GM18861 (cell line): ENCODE results near the gene INS.
"Not testable (repeated sequence)": the region's sequence is repeated elsewhere in the genome, so short reads cannot be mapped to it uniquely, and the experiment has no call there.

Experiments used
- ATAC-seq: cut with Tn5 transposase; IDR thresholded peaks from one replicate; pipeline ENCODE4 v1.9.1; 2021; ENCODE audit not compliant: unreplicated experiment

INS gene

DNA sequence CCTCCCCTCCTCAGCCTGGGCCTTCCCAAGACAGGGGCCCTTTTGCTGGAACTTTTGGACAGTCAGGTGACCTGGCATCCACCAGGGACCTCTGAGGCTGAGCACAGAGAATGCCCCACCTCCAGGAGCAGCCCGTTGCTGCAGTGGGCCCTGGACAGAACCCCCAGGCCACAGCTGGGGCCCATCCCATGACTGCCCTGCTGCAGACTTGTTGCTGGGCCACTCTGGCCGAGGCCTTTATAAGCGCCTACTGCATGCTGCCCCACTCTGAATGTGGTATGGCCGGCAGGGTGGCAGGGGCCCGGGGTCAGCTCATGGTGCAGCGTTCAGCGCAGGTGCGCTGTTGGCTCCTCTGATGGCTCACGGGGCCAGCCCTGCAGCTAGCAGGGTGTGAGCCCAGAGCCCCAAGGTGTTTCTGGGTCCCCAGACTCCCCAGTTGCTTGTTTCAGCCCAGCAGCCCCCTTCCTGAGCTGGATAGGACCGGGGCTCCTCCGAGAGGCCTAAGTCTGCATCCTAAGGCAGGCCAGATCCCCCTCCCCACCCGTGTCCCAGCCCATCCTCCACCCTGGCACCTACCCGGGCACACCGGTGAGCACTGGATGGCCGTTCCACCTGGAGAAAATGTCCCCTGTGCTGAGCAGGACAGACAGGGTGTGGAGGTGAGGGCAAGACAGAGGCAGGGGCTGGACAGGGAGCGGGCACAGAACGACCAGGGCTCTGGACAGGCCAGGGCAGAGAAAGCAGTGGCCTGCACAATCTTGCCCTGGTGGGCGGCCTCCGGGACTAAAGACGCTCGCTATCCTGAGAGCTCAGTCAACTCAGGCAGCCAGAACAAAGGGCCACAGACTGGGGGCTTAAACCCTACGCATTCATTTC is 38.7 kb upstream of the INS start:
- ATAC-seq = no peak

DNA sequence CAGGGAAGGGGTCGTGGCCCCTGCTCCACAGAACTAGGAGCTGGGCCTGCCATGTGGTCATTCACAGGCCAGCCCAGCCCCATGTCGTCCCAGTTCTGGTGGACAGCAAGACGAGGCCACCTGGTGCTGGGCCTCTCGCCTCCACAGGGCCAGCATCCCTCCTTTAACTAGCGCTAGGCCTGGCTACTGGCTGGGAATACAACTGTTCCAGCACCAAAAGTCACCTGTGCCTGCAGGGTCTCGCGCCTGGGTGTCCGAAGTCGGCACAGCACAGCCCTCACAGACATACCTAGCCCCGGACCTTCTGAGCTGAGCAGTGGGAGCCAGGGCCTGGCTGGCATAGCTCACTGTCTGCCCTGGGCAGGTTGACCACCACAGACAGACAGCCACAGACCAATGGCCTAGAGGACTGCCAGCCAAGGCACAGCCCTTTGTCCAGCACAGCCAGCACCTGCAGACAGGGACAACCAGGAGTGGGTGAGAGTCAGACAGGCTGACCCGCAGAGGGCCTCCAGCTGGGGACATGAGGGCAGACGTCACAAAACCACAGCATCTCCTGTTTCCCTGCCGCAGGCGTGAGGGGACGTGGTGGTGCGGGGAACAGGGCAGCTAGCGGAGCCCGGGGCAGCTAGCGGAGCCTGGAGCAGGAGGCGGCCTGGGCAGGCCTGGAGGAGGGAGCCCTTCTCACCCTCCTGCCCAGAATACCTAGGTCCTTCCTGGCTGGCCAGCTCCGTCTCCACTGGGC is 37.8 kb upstream of the INS start:
- no peak for ATAC-seq

DNA sequence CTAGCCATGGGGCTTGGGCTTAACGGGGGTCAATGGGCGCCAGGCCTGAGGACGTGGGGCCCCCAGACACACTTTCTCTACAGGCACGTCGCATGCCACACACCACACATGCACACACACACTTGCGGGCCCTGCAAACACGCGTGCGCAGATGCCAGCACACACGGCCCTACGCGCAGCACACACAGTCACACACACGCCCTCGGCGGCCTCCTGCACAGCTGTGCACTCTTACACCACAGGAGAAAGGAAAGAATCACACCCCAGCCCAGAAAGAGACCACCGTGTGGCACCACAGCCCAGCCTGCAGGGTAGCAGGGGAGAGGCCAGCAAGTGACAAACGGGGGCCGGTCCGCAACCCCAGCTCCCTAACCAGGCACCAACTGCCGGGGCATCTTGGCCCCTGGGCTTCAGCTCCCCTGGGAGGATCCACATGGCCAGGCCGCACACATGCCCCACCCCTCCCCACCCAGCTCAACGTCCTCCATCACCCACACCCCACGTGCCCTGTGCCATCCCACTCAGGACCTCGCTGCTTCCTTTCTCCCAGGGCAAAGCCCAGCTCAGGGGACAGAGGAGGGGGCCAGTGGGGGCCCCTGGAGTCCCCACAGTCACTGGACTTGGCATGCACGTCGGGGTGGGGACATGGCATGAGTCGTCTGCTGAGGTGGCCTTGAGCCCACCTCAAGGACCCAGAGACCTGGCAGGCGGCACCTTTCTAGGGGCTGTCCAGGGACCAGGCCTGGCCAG is 36.9 kb upstream of the INS start:
- ATAC-seq = no peak

- no peak for ATAC-seq
Observed at GRCh38 chr11:2196970-2197770, 36.2 kb upstream of the INS start.

DNA sequence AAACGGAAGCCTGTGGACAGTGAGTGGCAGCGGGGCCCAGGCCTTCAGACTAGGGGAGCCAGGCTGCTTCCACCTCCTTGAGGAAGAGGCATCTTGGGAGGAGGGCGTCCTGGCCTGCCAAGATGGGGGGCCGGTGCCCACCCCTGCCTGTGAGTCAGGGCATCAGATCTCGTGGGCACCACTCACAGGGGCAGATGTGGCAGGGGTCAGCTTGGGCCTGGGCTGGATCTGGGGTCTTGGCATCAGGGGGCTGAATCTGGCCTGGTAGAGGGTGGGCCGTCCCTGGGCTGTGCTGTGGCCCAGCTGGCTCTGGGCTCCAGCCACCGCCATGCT is 34.7 kb upstream of the INS start:
- no peak for ATAC-seq

DNA sequence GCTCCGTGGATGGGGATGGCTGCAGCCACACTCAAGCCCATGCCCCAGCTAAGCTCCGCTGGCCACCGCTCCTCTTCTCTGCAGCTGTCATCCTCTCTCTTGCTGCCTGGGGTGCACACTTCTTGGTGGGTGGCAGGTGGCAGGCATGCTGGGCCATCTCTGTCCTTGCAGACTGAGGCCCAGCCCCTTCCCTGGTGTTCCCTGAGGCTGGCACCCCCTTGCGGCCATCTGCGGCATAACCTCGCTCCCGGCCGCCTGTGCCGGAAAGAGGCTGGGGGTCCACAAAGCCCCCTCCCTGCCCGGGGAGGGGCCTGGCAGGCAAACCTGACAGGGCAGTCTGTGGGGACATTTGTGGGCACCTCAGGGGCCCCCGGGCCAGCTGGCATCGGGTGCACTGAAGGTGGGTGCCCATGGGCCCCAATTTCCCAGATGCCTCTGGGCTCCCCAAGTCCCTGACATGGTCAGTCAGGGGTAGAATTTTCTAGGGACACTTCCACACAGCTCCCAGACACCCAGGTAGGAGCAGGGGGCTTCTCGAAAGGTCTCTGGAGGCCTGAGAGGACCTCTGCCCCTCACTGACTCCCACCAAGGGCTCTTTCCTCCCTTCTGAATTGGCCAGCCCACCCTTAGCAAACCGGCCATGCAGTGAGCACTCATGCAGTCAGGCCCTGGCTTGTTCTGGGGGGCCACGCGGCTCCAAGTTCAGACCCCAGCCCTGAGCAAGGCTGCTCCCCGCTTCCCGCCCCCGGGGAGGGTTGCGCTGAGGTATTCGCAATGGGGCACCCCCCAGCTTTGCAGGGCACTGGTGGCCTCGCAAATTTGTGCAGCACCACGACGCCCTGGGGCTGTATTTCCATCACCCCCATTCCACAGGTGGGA is 34.1 kb upstream of the INS start:
- ATAC-seq = no peak

DNA sequence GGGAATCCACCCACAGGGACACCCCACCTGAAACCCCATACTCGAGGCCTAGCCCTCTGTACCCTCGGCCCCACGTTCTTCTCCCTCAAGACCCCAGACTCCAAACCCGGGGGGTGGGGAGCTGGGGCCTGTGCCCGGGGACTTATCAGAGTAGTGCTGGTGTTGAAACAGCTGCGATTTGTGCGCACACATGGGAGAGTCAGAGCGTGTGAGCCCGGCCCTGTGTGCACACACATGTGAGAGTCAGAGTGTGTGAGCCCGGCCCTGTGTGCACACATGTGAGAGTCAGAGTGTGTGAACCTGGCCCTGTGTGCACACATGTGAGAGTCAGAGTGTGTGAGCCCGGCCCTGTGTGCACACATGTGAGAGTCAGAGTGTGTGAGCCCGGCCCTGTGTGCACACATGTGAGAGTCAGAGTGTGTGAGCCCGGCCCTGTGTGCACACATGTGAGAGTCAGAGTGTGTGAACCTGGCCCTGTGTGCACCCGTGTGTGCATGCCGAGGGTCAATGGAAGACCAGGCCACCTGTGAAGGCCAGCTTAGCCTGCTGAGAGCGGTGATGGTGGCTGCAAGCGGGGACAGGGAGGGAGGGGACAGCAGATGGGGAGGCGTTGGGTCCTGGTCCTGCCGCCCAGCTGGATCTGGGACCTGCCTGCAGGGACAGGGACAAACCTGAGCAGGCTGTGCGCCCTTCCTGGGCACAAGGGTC is 33.0 kb upstream of the INS start:
- ATAC-seq = not testable (repeated sequence)

DNA sequence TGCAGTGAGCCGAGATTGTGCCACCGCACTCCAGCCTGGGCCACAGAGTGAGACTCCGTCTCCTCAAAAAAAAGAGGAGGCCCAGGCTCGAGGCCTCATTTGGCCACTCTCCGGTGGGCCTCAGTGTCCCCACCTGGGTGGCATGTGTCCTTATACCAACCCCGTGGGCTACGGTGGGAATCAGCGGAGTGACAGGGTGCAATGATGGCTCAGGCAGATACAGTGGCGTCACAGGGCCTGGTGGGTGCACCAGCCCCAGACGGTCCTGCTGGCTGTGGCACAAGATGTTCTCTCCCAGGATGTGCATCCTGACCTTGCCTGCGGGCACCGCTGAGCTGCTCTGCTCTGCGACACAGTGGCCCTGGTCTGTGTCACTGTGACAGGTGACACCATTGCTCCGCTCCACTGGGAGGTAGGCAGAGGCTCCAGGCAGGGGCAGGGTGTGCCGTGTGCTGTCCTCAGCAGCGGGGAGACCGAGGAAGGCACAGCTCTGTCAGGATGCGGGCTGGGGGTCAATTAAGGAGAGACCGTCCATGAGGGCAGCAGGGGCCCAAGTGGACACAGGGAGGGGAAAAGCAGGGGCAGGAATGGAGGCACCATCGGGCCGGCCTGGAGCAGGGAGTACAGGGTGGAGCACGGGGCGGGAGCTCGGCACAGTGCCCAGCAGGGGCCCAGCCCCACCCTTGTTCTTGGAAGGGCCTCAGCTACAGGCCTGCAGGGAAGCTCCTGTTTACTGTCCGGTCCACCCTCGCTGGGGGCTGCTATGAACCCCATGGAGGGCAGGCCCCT is 32.3 kb upstream of the INS start:
- ATAC-seq = no peak

DNA sequence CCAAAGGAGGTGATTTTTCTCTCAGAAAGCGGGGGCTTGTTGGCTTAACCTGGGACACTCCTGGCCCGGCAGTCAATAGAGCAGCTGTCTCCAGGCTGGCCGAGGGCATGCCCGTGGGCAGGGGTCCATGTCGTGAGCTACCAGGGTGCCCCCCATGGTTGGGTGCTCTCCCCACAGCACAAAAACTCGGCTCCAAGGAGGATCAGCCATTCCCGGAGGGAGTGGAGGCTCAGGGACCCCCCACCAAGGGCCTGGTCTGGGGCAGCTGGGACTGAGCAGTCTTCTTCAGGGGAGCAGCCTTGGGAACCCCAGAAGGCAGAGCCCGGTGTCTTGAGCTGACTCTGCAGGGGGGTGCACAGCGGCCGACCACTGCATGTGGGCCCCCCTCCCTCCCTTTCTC is 31.4 kb upstream of the INS start:
- no peak for ATAC-seq

DNA sequence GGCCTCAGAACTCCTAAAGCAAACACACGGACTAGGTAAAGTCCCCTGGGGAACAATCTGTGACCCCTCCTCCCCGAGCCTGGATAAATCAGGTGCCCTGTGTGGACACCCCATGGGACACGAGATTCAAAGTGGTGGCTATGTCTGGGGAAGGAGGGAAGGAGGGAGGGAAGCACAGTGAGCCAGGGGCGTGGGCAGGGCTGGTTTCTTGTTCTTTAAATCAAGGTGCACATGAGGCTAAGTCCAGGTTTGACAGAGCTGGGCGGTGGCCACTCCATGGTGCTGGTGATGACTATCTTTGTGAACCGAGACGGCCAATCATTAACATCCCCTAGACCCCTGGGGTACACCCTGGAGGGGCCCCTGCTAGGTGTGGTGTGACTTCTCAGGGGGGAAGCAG is 30.9 kb upstream of the INS start:
- ATAC-seq = no peak

GRCh38 chr11:2190657-2191471 is 29.9 kb upstream of the INS start:
- ATAC-seq = no peak

DNA sequence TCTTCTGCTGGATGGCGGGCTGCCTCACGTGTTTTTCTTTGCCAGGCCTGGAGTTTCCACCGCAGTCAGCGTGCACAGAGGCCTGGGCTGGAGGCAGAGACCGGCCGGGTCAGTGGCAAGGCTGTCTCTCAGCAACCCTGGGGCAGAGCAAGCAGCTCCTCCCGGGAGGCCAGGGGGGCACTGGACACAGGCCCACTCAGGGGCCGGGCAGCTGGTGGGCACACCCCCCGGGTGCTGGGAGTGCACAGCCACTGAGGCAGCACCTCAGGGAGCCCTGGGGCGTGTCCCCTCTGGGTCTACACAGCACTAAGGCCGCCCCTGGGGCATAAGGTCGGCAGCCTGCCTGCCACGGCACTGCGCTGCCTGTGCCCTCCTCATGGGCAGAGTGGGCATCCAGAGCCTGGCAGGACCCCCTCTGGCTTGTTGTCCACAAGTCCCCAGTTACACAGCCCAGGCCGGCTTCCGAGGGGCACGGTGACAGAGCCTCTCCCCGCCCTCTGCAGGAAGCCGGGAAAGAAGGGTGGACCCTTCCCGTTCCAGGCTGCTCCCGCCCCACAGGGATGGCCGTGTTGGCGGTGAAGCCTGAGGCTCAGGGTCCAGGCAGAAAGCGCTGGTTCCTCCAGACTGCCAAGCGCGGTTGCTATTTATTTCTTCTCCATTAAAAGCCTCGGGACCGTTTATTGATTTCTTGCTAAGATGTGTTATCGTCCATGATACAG is 29.1 kb upstream of the INS start:
- ATAC-seq = no peak

DNA sequence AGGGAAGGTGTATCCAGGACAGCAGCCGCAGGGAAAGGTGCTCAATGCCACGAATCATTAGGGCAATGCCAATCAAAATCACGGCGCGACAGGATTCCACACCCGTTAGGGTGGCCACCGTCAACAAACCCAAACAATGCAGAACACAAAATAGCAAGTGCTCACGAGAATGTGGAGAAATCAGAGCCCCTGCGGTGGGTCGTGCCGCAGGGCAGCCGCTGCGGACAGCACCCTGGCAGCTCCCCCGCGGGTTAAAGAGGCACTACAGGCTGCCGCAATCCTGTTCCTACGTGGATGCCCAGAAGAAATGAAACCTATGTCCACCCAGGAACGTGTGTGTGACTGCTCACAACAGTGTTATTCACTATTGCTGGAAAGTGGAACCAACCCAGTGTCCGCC is 27.7 kb upstream of the INS start:
- no peak for ATAC-seq

DNA sequence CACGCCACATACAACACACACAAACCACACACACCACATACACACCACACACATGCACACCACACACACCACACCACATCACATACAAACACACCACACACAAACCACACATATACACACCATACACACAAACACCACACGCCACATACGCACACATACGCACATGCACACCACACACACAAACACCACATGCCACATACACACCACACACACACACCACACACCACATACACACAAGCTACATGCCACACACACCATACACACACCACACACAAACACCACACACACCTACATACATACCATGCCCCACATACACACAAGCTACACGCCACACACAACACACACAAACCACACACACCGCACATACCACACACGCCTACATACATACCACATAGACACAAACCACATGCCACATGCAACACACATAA is 26.3 kb upstream of the INS start:
- ATAC-seq = no peak

DNA sequence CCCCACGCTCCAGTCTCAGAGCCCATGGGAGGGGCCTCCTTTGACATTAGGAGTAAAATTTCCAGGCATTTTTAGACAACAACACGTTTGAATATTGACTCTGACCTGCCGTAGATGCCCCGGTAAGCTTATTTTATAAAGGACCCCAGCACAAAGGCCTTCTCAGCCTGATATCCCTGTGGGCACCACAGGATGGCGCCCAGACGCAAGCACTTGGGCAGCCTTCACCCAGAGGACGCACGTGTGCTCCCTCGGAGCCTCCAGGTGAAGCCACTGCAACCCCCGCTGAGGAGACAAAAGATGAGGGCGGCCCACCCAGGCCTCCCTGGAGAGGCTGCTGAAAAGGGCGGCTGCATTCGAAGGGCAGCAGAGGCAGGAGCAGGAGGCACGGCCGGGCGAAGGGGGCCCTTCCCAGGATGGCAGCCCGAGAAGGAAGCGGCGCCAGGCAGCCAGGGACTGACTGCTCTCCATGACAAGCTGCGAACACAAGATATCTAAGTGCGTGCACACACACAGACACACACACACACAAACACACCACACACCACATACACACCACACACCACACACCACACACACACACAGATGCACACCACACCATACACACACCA is 25.8 kb upstream of the INS start:
- no peak for ATAC-seq

- ATAC-seq = no peak
Observed at GRCh38 chr11:2185324-2186085, 24.5 kb upstream of the INS start.
